Measurements from ENCODE around the gene NCK1. TPM values are rescaled to one million over a fixed set of nuclear protein-coding genes. Genes with fewer than 3 reads are reported as not detected.
A peak's percentile ranks its signal among the peaks of the same experiment; 100 is the strongest.

Gene NCK1
- total RNA-seq, 1 donor from 2014 or later = 43.7 TPM

GRCh38 chr3:136958939-136959338 is 96.9 kb downstream of the NCK1 start:
- Mint-ChIP-seq H3K9me3 (ENCODE audit: unreplicated experiment) (no peaks in the 10 kb centered on the region), H3K4me3 (ENCODE audit: unreplicated experiment) (peak overlapping the region; percentile 82), H3K27ac (ENCODE audit: unreplicated experiment) (no peak overlapping the region), H3K4me1 (ENCODE audit: low read depth, unreplicated experiment) (peaks cover 46% of the 10 kb centered on the region), H3K36me3 (ENCODE audit: low read depth, unreplicated experiment) (no peaks in the 10 kb centered on the region), H3K27me3 (ENCODE audit: low read depth, unreplicated experiment) (no peaks in the 10 kb centered on the region)
- no peaks in the 10 kb centered on the region for H4K20me1 ChIP-seq (ENCODE audit: insufficient read depth, low read length)
- TF ChIP-seq CTCF (IDR thresholded peaks at IDR 0.05; ENCODE audit: insufficient read depth, low read depth, low read length) = no peak
- TF ChIP-seq EZH2 (IDR thresholded peaks at IDR 0.05; ENCODE audit: insufficient read depth, low read length) = no peak
- H3K4me2 ChIP-seq (ENCODE audit: low read length) = no peak overlapping the region
- peaks cover 15% of the 10 kb centered on the region for H3K4me1 ChIP-seq (ENCODE audit: insufficient read depth, low read length)
- H3K79me2 ChIP-seq (ENCODE audit: insufficient read depth, low read length) = no peaks in the 10 kb centered on the region
- H3K9ac ChIP-seq (ENCODE audit: low read length) = no peak overlapping the region
- no peak overlapping the region for H3K4me3 ChIP-seq (ENCODE audit: insufficient read depth, low read depth, low read length)
- no peaks in the 10 kb centered on the region for H3K9me3 ChIP-seq (ENCODE audit: insufficient read depth, low read depth, low read length)
- no peak for FAIRE-seq
- H2AFZ ChIP-seq (ENCODE audit: low read depth, low read length) = no peak overlapping the region
- H3K27ac ChIP-seq (ENCODE audit: low read depth, low read length) = no peak overlapping the region
- no peak for DNase-seq (ENCODE audit: low read depth)
- H3K27me3 ChIP-seq (ENCODE audit: insufficient read depth, low read length) = no peaks in the 10 kb centered on the region
- H3K36me3 ChIP-seq (ENCODE audit: insufficient read depth, low read length) = no peaks in the 10 kb centered on the region

- no peak for DNase-seq (ENCODE audit: low read depth)
These were observed 97.6 kb downstream of the NCK1 start for GRCh38 chr3:136959599-136959998.

More at GRCh38 chr3:136959599-136959998, 97.6 kb downstream of the NCK1 start:
- H2AFZ ChIP-seq (ENCODE audit: low read depth, low read length) = no peak overlapping the region
- H3K27me3 Mint-ChIP-seq (ENCODE audit: low read depth, unreplicated experiment) = no peaks in the 10 kb centered on the region
- H3K27ac ChIP-seq (ENCODE audit: low read depth, low read length) = no peak overlapping the region
- no peaks in the 10 kb centered on the region for H3K27me3 ChIP-seq (ENCODE audit: insufficient read depth, low read length)
- peaks cover 44% of the 10 kb centered on the region for H3K4me1 Mint-ChIP-seq (ENCODE audit: low read depth, unreplicated experiment)
- H3K79me2 ChIP-seq (ENCODE audit: insufficient read depth, low read length) = no peaks in the 10 kb centered on the region
- no peak overlapping the region for H3K4me3 ChIP-seq (ENCODE audit: insufficient read depth, low read depth, low read length)
- H3K36me3 ChIP-seq (ENCODE audit: insufficient read depth, low read length) = no peaks in the 10 kb centered on the region
- peaks cover 15% of the 10 kb centered on the region for H3K4me1 ChIP-seq (ENCODE audit: insufficient read depth, low read length)
- peak overlapping the region; percentile 15 for H3K4me3 Mint-ChIP-seq (ENCODE audit: unreplicated experiment)
- no peak overlapping the region for H3K9ac ChIP-seq (ENCODE audit: low read length)
- H4K20me1 ChIP-seq (ENCODE audit: insufficient read depth, low read length) = no peaks in the 10 kb centered on the region
- no peak for FAIRE-seq
- H3K36me3 Mint-ChIP-seq (ENCODE audit: low read depth, unreplicated experiment) = no peaks in the 10 kb centered on the region
- no peak overlapping the region for H3K27ac Mint-ChIP-seq (ENCODE audit: unreplicated experiment)
- H3K9me3 ChIP-seq (ENCODE audit: insufficient read depth, low read depth, low read length) = no peaks in the 10 kb centered on the region
- no peak overlapping the region for H3K4me2 ChIP-seq (ENCODE audit: low read length)
- no peaks in the 10 kb centered on the region for H3K9me3 Mint-ChIP-seq (ENCODE audit: unreplicated experiment)
- no peak for TF ChIP-seq CTCF (IDR thresholded peaks at IDR 0.05; ENCODE audit: insufficient read depth, low read depth, low read length)
- TF ChIP-seq EZH2 (IDR thresholded peaks at IDR 0.05; ENCODE audit: insufficient read depth, low read length) = no peak
